HTR-8/SVneo (cell line): ENCODE data around the gene PRSS27.

Source experiments
- DNase-seq: peaks from one replicate; pipeline ENCODE4 v3.0.0; 2011; ENCODE audit warnings: low spot score, mixed read lengths; ENCODE audit not compliant: insufficient read length
- FAIRE-seq: peaks from 2 replicates; lab custom pipeline; 2011; peaks lifted over from hg19 to GRCh38; lab: Jason Lieb, UNC

PRSS27 gene

GRCh38 chr16:2752035-2752849, 32.2 kb upstream of the PRSS27 start, which contains the start of gene SRRM2:
SRRM2 (plus strand) TSS chr16:2752638; CDS start chr16:2756365, 3,727 bp downstream.
- FAIRE-seq = peak; percentile 49
- peak; percentile 96 for DNase-seq

GRCh38 chr16:2751577-2752034, 31.6 kb upstream of the PRSS27 start:
- peak; percentile 78 for DNase-seq
- no peak for FAIRE-seq

GRCh38 chr16:2749936-2750335, 29.9 kb upstream of the PRSS27 start:
- FAIRE-seq = no peak

GRCh38 chr16:2749476-2749875, 29.5 kb upstream of the PRSS27 start:
- DNase-seq = no peak
- FAIRE-seq = no peak

More at GRCh38 chr16:2749936-2750335, 29.9 kb upstream of the PRSS27 start:
- DNase-seq = no peak

- DNase-seq = no peak
- FAIRE-seq = no peak
Observed at GRCh38 chr16:2748757-2749455, 28.9 kb upstream of the PRSS27 start.

- no peak for FAIRE-seq
- DNase-seq = no peak
Observed at GRCh38 chr16:2745961-2746360, 25.9 kb upstream of the PRSS27 start.

GRCh38 chr16:2745116-2745890, 25.3 kb upstream of the PRSS27 start:
- no peak for FAIRE-seq
- no peak for DNase-seq

- no peak for FAIRE-seq
- no peak for DNase-seq
Observed at GRCh38 chr16:2744711-2745110, 24.7 kb upstream of the PRSS27 start.

- FAIRE-seq (no peak), DNase-seq (no peak)
Observed at GRCh38 chr16:2743007-2743810, 23.2 kb upstream of the PRSS27 start.

GRCh38 chr16:2742323-2743006, 22.4 kb upstream of the PRSS27 start:
- no peak for FAIRE-seq

GRCh38 chr16:2741168-2741567, 21.1 kb upstream of the PRSS27 start:
- FAIRE-seq (no peak), DNase-seq (no peak)

More at GRCh38 chr16:2742323-2743006, 22.4 kb upstream of the PRSS27 start:
- no peak for DNase-seq

- FAIRE-seq = no peak
- DNase-seq = no peak
Observed at GRCh38 chr16:2740476-2740875, 20.5 kb upstream of the PRSS27 start.

GRCh38 chr16:2739625-2740430, 19.8 kb upstream of the PRSS27 start:
- DNase-seq (no peak), FAIRE-seq (no peak)

GRCh38 chr16:2738615-2739014, 18.6 kb upstream of the PRSS27 start:
- DNase-seq (no peak), FAIRE-seq (no peak)

GRCh38 chr16:2737895-2738418, 17.9 kb upstream of the PRSS27 start:
- no peak for DNase-seq
- FAIRE-seq = no peak

- FAIRE-seq = no peak
- no peak for DNase-seq
Observed at GRCh38 chr16:2737238-2737605, 17.2 kb upstream of the PRSS27 start.

GRCh38 chr16:2736476-2737237, 16.6 kb upstream of the PRSS27 start:
- FAIRE-seq (no peak), DNase-seq (no peak)
